ENCODE results near the gene C11orf24. TPM values are rescaled to one million over a fixed set of nuclear protein-coding genes. Genes with fewer than 3 reads are reported as not detected.
A peak's percentile ranks its signal among the peaks of the same experiment; 100 is the strongest.

The C11orf24 gene
- total RNA-seq, 1 experiment from 2014 or later, result 37.8 TPM

GRCh38 chr11:68258363-68258765, 13.4 kb downstream of the C11orf24 start (continued):
- no peak for TF ChIP-seq YY1 (IDR thresholded peaks at IDR 0.05; ENCODE audit: extremely low read depth, insufficient replicate concordance, low read depth, low read length)

GRCh38 chr11:68257477-68258362, 14.1 kb downstream of the C11orf24 start:
- Histone ChIP-seq H3K9me3 (ENCODE audit: control insufficient read depth in 1 of 2, insufficient read depth in 1 of 2, low read depth in 1 of 2, low read length in 2 of 2) (no peaks in the 10 kb centered on the region), H3K36me3 (ENCODE audit: control insufficient read depth in 1 of 2, insufficient read depth in 2 of 2, low read length in 2 of 2) (peaks cover 0 to 22% of the 10 kb centered on the region in 2 experiments; a peak in 2 of 4 replicates), H3K27me3 (ENCODE audit: insufficient read depth, low read length) (no peaks in the 10 kb centered on the region), H3K4me3 (replicated peaks in 1 of 2; ENCODE audit: low read depth in 1 of 2, low read length in 2 of 2) (0 out of 4 replicates have a peak overlapping the region, but pooled peaks of 1 of the 2 experiments have one; percentile 18), H3K4me2 (ENCODE audit: low read length) (peak overlapping the region; percentile 58), H4K20me1 (ENCODE audit: insufficient read depth) (no peaks in the 10 kb centered on the region), H3K4me1 (ENCODE audit: control insufficient read depth in 1 of 2, insufficient read depth in 2 of 2, low read length in 2 of 2) (peaks cover 3 to 17% of the 10 kb centered on the region in 2 experiments; a peak in 3 of 4 replicates), H3K9me2 (ENCODE audit: insufficient read depth) (no peaks in the 10 kb centered on the region), H3K79me2 (ENCODE audit: insufficient read depth, low read length) (no peaks in the 10 kb centered on the region), H3K27ac (ENCODE audit: low read depth, low read length) (no peak overlapping the region), H3K9ac (ENCODE audit: low read length) (no peak overlapping the region), H2AFZ (ENCODE audit: low read depth, low read length, poor library complexity, severe bottlenecking) (peak overlapping the region; percentile 77)
- TF ChIP-seq ZBTB33 (IDR thresholded peaks at IDR 0.05; ENCODE audit: extremely low read depth, insufficient replicate concordance, low read length), result no peak
- TF ChIP-seq CTCF (IDR thresholded peaks at IDR 0.05 in 2 of 3, conservative IDR thresholded peaks at IDR 0.05 in 1 of 3; ENCODE audit: borderline replicate concordance in 1 of 3, insufficient read depth in 1 of 3, low read depth in 2 of 3, low read length in 2 of 3), result peak; percentile 79 to 94 (median 81)
- peak; percentile 52; the same call in 1 of the 2 replicates for TF ChIP-seq ZFX (IDR thresholded peaks at IDR 0.05)
- peak; percentile 99 for TF ChIP-seq RAD21 (IDR thresholded peaks at IDR 0.05; ENCODE audit: low read depth)
- TF ChIP-seq POLR2A (IDR thresholded peaks at IDR 0.05; ENCODE audit: borderline replicate concordance, extremely low read depth, insufficient read depth, insufficient read length), result no peak
- TF ChIP-seq MAX (IDR thresholded peaks at IDR 0.05), result peak; percentile 93
- ChIA-PET POLR2A (interaction anchor here (0.9 to 1.1 kb wide), 2 partner anchors 11 to 39 kb away, joined by 3 read pairs; no protein-coding TSS in a partner anchor), RAD21 (ENCODE audit: low non-redundant PET in 1 of 2, low total read pairs in 2 of 2, uncharacterized antibody in 2 of 2, unreplicated experiment in 2 of 2) (interaction anchor here (0.6 to 1.4 kb wide), 6 partner anchors 14 to 151 kb away, joined by 3 to 12 read pairs (median 4); partner anchors contain the start of gene C11orf24 (in 1 of the 2)), CTCF (interaction anchor here (0.6 to 1.8 kb wide), 12 partner anchors 9 to 375 kb away, joined by 3 to 21 read pairs (median 4); partner anchors contain the start of gene C11orf24)
- ATAC-seq (peak; percentile 88), DNase-seq (ENCODE audit: low read depth, low spot score) (peak; percentile 81)
- BruUV-seq (replicated peaks), result no TSS peak
- intact Hi-C loops (cut with micrococcal nuclease), result loop anchor here (1.0 to 2.0 kb wide), 3 partner anchors 40 to 190 kb away; no protein-coding TSS in a partner anchor
